Loucy (cell line): ENCODE results near the gene PLSCR1.

ENCODE experiments used
- H2AFZ ChIP-seq: fragments of 200-600 bp; sonication (generic); 2 replicates; pipeline ENCODE4 v1.6.0; 2016; ENCODE audit warnings: antibody characterized with exemption, mild to moderate bottlenecking, low read length, moderate library complexity
- H3F3A ChIP-seq: fragments of 200-600 bp; 2 replicates; pipeline ENCODE4 v1.6.0; 2016; ENCODE audit warnings: antibody characterized with exemption, low read depth, mild to moderate bottlenecking
- H3K27me3 ChIP-seq: fragments of 200-600 bp; sonication (generic); 2 replicates; pipeline ENCODE4 v1.6.1; 2014; ENCODE audit warnings: low read length, mild to moderate bottlenecking; ENCODE audit not compliant: insufficient read depth, poor library complexity, severe bottlenecking
- H3K36me3 ChIP-seq: fragments of 200-600 bp; sonication (generic); 2 replicates; pipeline ENCODE4 v1.6.1; 2016; ENCODE audit warnings: low read length; ENCODE audit not compliant: insufficient read depth
- H3K4me1 ChIP-seq: fragments of 200-600 bp; sonication (generic); 2 replicates; pipeline ENCODE4 v1.5.1; 2014; ENCODE audit warnings: low read length, mild to moderate bottlenecking; ENCODE audit not compliant: insufficient read depth, poor library complexity, severe bottlenecking
- H3K4me2 ChIP-seq: fragments of 200-600 bp; sonication (generic); 2 replicates; pipeline ENCODE4 v1.6.0; 2014; ENCODE audit warnings: antibody characterized with exemption, low read length, low read depth, mild to moderate bottlenecking; ENCODE audit not compliant: poor library complexity, severe bottlenecking
- H3K4me3 ChIP-seq: fragments of 200-600 bp; sonication (generic); 2 replicates; pipeline ENCODE4 v1.5.1; 2014; ENCODE audit warnings: low read length, mild to moderate bottlenecking, mixed read lengths; ENCODE audit not compliant: poor library complexity, severe bottlenecking
- H3K79me2 ChIP-seq: fragments of 200-600 bp; sonication (generic); 2 replicates; pipeline ENCODE4 v1.6.1; 2014; ENCODE audit warnings: low read length; ENCODE audit not compliant: insufficient read depth
- H3K9ac ChIP-seq: fragments of 200-600 bp; sonication (generic); 2 replicates; pipeline ENCODE4 v1.6.0; 2014; ENCODE audit warnings: mild to moderate bottlenecking, low read depth, low read length, moderate library complexity; ENCODE audit not compliant: poor library complexity, severe bottlenecking
- H3K9me2 ChIP-seq: fragments of 200-600 bp; sonication (generic); replicated peaks from 2 replicates; pipeline ENCODE4 v1.6.1; 2016; ENCODE audit warnings: low read depth, low read length, mixed read lengths
- H3K9me3 ChIP-seq: fragments of 200-600 bp; sonication (generic); 2 replicates; pipeline ENCODE4 v1.6.1; 2014; ENCODE audit warnings: mild to moderate bottlenecking, antibody characterized with exemption, low read length, low read depth; ENCODE audit not compliant: insufficient read depth
- H4K20me1 ChIP-seq: fragments of 200-600 bp; sonication (generic); 2 replicates; pipeline ENCODE4 v1.6.0; 2014; ENCODE audit warnings: antibody characterized with exemption, low read length, mild to moderate bottlenecking; ENCODE audit not compliant: insufficient read depth, poor library complexity, severe bottlenecking
- EZH2phosphoT487 ChIP-seq: fragments of 200-600 bp; IDR thresholded peaks from 2 replicates; pipeline ENCODE4 v1.6.1; 2018; ENCODE audit warnings: antibody characterized with exemption, mild to moderate bottlenecking, moderate library complexity, borderline replicate concordance
- TF ChIP-seq, protein P1 (sequence below): fragments of 200-600 bp; sonication (generic); conservative IDR thresholded peaks from 2 replicates; pipeline ENCODE4 v1.5.1; 2014; ENCODE audit warnings: mild to moderate bottlenecking, antibody characterized with exemption, low read length

Gene PLSCR1

DNA sequence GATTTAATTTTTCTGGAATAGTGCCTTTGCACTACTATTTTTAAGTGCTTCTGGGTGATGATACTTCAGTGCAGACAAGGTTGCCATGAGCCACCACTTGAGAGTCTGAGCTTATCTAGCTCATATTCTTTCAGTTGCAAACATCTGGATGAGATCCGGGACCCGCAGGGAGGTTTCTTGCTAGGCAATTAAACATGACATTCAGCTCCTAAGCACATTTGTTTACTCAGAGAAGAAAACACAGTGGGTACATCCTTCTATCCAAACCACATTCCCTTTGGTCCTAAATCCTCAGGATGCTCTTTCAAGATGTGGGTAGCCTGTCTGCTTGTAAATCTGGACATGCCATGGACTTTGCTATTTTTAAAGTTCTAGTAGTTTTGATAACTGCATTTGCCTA lies 12.0 kb downstream of the PLSCR1 start:
- Histone ChIP-seq H3K36me3 (peaks cover 31% of the 10 kb centered on the region; the same call in 1 of the 2 replicates), H3K9me2 (no peaks in the 10 kb centered on the region), H3K4me3 (no peak overlapping the region), H3K27me3 (no peaks in the 10 kb centered on the region), H3F3A (no peaks in the 10 kb centered on the region), H3K79me2 (peaks cover 10% of the 10 kb centered on the region), H3K4me1 (peaks cover 15% of the 10 kb centered on the region), H3K4me2 (no peak overlapping the region), H4K20me1 (peaks cover 10% of the 10 kb centered on the region), H3K9me3 (no peaks in the 10 kb centered on the region), H2AFZ (no peak overlapping the region), H3K9ac (no peak overlapping the region)
- TF ChIP-seq, protein P1, sequence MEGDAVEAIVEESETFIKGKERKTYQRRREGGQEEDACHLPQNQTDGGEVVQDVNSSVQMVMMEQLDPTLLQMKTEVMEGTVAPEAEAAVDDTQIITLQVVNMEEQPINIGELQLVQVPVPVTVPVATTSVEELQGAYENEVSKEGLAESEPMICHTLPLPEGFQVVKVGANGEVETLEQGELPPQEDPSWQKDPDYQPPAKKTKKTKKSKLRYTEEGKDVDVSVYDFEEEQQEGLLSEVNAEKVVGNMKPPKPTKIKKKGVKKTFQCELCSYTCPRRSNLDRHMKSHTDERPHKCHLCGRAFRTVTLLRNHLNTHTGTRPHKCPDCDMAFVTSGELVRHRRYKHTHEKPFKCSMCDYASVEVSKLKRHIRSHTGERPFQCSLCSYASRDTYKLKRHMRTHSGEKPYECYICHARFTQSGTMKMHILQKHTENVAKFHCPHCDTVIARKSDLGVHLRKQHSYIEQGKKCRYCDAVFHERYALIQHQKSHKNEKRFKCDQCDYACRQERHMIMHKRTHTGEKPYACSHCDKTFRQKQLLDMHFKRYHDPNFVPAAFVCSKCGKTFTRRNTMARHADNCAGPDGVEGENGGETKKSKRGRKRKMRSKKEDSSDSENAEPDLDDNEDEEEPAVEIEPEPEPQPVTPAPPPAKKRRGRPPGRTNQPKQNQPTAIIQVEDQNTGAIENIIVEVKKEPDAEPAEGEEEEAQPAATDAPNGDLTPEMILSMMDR, result no peak
- no peak for TF ChIP-seq EZH2phosphoT487

DNA sequence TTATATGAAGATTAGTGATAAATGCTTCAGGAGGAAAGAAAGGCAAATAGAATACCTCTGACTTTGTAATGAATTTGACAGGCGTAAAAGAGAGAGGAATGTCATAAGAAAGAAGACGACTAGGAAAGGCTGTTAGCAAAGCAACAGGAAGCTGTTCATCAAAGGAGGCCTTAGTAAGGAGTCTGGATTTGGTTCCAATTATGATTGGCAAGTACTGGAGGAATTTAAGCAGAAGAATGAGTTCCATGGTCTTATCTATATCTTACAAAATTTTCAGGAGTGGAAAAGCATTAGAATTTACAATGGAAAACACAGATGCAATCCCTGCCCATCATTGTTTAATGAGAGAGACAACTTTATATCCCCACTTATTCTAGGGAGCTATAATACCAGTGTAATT lies 13.8 kb downstream of the PLSCR1 start:
- Histone ChIP-seq H3K36me3 (peaks cover 38% of the 10 kb centered on the region; the same call in 1 of the 2 replicates), H3K9me2 (no peaks in the 10 kb centered on the region), H3K4me2 (no peak overlapping the region), H3K9ac (no peak overlapping the region), H3F3A (no peaks in the 10 kb centered on the region), H3K9me3 (no peaks in the 10 kb centered on the region), H3K79me2 (no peaks in the 10 kb centered on the region), H3K27me3 (no peaks in the 10 kb centered on the region), H3K4me1 (no peaks in the 10 kb centered on the region), H4K20me1 (no peaks in the 10 kb centered on the region), H3K4me3 (no peak overlapping the region), H2AFZ (no peak overlapping the region)
- TF ChIP-seq, protein P1, result no peak
- no peak for TF ChIP-seq EZH2phosphoT487

DNA sequence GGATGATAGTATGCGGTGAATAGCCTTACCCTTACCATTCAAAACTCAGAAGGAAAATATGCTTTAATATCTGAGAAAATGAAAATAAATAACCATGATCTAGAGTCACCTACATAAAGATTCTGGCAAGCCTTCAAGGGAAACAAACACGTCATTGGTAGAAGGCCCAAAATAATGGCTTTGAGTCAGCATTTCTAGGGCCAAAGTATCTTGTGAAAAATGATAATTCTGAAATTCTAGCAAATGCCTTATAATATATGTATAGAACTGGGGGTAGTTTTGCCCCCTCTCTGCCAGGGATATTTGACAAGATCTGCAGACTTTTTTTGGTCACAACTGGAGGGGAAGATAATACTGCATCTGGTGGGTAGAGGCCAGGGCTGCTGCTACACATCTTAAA lies 15.4 kb downstream of the PLSCR1 start:
- Histone ChIP-seq H3K4me1 (no peaks in the 10 kb centered on the region), H3F3A (no peaks in the 10 kb centered on the region), H4K20me1 (no peaks in the 10 kb centered on the region), H3K27me3 (no peaks in the 10 kb centered on the region), H3K9ac (no peak overlapping the region), H3K9me2 (no peaks in the 10 kb centered on the region), H3K9me3 (no peaks in the 10 kb centered on the region), H3K36me3 (peaks cover 46% of the 10 kb centered on the region; the same call in 1 of the 2 replicates), H3K4me3 (no peak overlapping the region), H2AFZ (no peak overlapping the region), H3K79me2 (no peaks in the 10 kb centered on the region), H3K4me2 (no peak overlapping the region)
- TF ChIP-seq EZH2phosphoT487, result no peak
- TF ChIP-seq, protein P1, result no peak
